Activated CD8-positive, alpha-beta memory T cell treated with anti-CD3 and anti-CD28 coated beads, Interleukin-2, amount 10 ng/mL, durations not matched to agents 7 days and 5 days (primary cell): Measurements from ENCODE around the gene SLC25A45. TPM values are rescaled to one million over a fixed set of nuclear protein-coding genes. Genes with fewer than 3 reads are reported as not detected.

ENCODE experiments used
- ATAC-seq: fragments of 150-1000 bp; cut with Tn5 transposase; one replicate; pipeline ENCODE4 v1.10.0; 2021; ENCODE audit warnings: moderate library complexity
- CTCF ChIA-PET: fragments of 350-600 bp; sonication (Branson Sonifier 250); formaldehyde crosslinking; loops from one replicate; lab custom pipeline; 2021; ENCODE audit warnings: antibody characterized with exemption; lab: Charles Lee
- DNase-seq: peaks from one replicate; pipeline ENCODE4 v3.0.0-alpha.2; 2020
- H3K27ac Mint-ChIP-seq: one replicate; pipeline ENCODE4 v1.8.0; 2021; ENCODE audit warnings: mild to moderate bottlenecking, mixed read lengths
- H3K27me3 Mint-ChIP-seq: one replicate; pipeline ENCODE4 v1.8.0; 2021; ENCODE audit warnings: mixed read lengths
- H3K36me3 Mint-ChIP-seq: one replicate; pipeline ENCODE4 v1.8.0; 2021; ENCODE audit warnings: mild to moderate bottlenecking, mixed read lengths
- H3K4me1 Mint-ChIP-seq: one replicate; pipeline ENCODE4 v1.8.0; 2021; ENCODE audit warnings: mixed read lengths
- H3K4me3 Mint-ChIP-seq: one replicate; pipeline ENCODE4 v1.8.0; 2021; ENCODE audit warnings: mild to moderate bottlenecking, moderate library complexity, mixed read lengths
- H3K9me3 Mint-ChIP-seq: one replicate; pipeline ENCODE4 v1.8.0; 2022; ENCODE audit warnings: low read depth, mixed read lengths
- total RNA-seq, 2 experiments: library from RNA; stranded (reverse); gene quantifications; one replicate each; pipeline ENCODE4 v1.2.3, GENCODE V29; 2021

Gene SLC25A45
- total RNA-seq, 2 experiments from 2014 or later = 19.4 to 25.1 TPM

- CTCF ChIA-PET = interaction anchor here (1.0 to 3.5 kb wide), 4 partner anchors 32 to 156 kb away, joined by 3 to 22 read pairs (median 4); no protein-coding TSS in a partner anchor
- H3K27ac Mint-ChIP-seq = peak overlapping the region; percentile 93
- no peak for ATAC-seq
- H3K4me1 Mint-ChIP-seq = peaks cover 69% of the 10 kb centered on the region
- no peaks in the 10 kb centered on the region for H3K9me3 Mint-ChIP-seq
- peaks cover 7% of the 10 kb centered on the region for H3K36me3 Mint-ChIP-seq
- H3K27me3 Mint-ChIP-seq = no peaks in the 10 kb centered on the region
- DNase-seq = no peak
- H3K4me3 Mint-ChIP-seq = peak overlapping the region; percentile 27
Observed at GRCh38 chr11:65384301-65384889, 1.9 kb upstream of the SLC25A45 start.

- H3K4me1 Mint-ChIP-seq = peaks cover 62% of the 10 kb centered on the region
- no peak for ATAC-seq
- peaks cover 5% of the 10 kb centered on the region for H3K36me3 Mint-ChIP-seq
- CTCF ChIA-PET = interaction anchor here (1.0 to 3.5 kb wide), 2 partner anchors 126 to 157 kb away, joined by 3 to 22 read pairs; no protein-coding TSS in a partner anchor
- H3K4me3 Mint-ChIP-seq = peak overlapping the region; percentile 11
- H3K9me3 Mint-ChIP-seq = no peaks in the 10 kb centered on the region
- no peak for DNase-seq
- no peaks in the 10 kb centered on the region for H3K27me3 Mint-ChIP-seq
- H3K27ac Mint-ChIP-seq = peak overlapping the region; percentile 93
Observed at GRCh38 chr11:65383778-65384177, 1.3 kb upstream of the SLC25A45 start.

DNA sequence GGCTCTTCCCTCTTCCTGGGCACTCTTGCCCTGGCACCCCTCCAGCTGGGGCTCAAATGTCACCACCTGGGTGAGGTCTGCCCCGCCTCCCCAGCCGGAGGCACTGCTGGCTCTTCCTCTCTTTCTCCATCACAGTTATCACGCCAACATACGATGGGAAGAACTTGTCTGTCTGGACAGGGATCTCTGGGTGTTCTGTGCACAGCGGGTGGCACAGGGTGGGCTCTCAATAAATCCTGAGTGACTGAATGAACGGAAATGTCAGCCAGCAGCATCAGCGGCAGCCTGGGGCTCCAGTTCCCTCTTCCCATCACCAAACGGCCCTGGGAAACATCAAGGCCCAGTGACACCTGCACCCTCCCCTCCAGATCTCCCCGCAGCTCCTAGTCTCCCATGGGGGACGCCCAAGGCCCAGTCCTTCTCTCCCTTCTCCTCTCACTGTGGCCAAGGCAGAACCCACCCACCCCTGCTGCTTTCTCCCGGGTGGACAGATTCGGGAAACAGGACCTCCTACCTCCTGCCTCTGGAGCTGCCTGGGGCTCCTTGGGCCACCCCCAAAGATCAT lies 440 bp upstream of the SLC25A45 start:
- CTCF ChIA-PET = interaction anchor here (0.7 to 3.5 kb wide), 7 partner anchors 15 to 127 kb away, joined by 3 to 22 read pairs (median 5); no protein-coding TSS in a partner anchor
- peaks cover 54% of the 10 kb centered on the region for H3K4me1 Mint-ChIP-seq

DNA sequence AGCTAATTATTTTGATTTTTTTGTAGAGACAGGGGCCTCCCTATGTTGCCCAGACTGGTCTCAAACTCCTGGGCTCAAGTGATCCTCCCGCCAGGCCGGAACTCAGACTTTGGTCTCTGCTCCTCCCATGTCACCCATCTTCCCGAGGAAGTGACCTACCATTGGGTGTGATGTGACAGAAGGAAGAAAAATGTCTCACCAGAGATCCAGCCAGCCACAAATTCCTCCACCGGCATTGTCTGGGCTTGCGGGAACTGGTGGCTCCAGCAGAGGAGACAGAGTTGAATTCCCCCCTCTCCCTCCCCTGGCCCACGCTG lies 772 bp downstream of the SLC25A45 start:
- H3K27me3 Mint-ChIP-seq = no peaks in the 10 kb centered on the region

More for the DNA sequence above, 440 bp upstream of the SLC25A45 start:
- DNase-seq (no peak), ATAC-seq (no peak)
- no peaks in the 10 kb centered on the region for H3K27me3 Mint-ChIP-seq
- H3K36me3 Mint-ChIP-seq = no peaks in the 10 kb centered on the region
- peak overlapping the region; percentile 80 for H3K4me3 Mint-ChIP-seq
- H3K27ac Mint-ChIP-seq = peak overlapping the region; percentile 98
- no peaks in the 10 kb centered on the region for H3K9me3 Mint-ChIP-seq

DNA sequence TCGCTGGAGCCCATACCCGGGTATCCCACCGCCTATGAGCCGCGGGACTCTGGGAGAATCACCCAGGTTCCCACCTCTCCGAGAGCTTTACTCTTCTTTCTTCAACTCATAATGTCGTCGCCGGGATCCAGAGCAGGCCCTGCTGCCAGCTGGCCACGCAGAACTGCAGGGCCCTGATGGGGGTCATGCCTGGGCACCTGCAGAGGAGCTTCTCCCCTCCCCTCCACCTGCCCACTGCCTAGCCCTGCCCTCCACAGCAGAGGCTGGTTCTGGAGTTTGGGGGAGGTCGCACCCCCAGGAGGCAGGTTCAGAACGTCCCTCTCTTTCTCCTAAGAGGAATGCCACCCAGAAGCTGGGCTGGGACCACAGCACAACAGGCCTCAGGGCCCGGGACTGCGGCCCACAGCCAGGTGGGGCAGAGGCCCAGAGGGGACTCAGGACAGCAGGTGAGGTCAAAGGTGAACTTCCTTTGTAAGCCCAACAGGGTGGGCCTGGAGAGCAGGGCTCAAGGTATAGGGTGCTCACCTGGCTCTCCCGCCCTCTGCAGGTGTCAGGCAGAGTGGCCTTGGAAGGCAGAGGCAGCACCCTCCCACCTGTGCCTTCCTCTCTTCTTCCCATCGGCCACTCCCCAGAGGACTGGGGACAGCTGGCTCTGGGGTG lies 1.9 kb downstream of the SLC25A45 start:
- ATAC-seq = no peak
- no peaks in the 10 kb centered on the region for H3K27me3 Mint-ChIP-seq
- peaks cover 41% of the 10 kb centered on the region for H3K4me1 Mint-ChIP-seq
- peak overlapping the region; percentile 98 for H3K27ac Mint-ChIP-seq
- no peaks in the 10 kb centered on the region for H3K36me3 Mint-ChIP-seq
- H3K4me3 Mint-ChIP-seq = peak overlapping the region; percentile 24
- no peak for DNase-seq
- CTCF ChIA-PET = interaction anchor here (0.6 to 3.2 kb wide), 9 partner anchors 7 to 130 kb away, joined by 3 to 14 read pairs (median 10); partner anchors contain the start of gene MALAT1
- H3K9me3 Mint-ChIP-seq = no peaks in the 10 kb centered on the region

More for the DNA sequence above, 772 bp downstream of the SLC25A45 start:
- H3K27ac Mint-ChIP-seq = peak overlapping the region; percentile 98
- no peaks in the 10 kb centered on the region for H3K36me3 Mint-ChIP-seq
- peaks cover 48% of the 10 kb centered on the region for H3K4me1 Mint-ChIP-seq
- DNase-seq (no peak), ATAC-seq (peak; percentile 2)
- peak overlapping the region; percentile 80 for H3K4me3 Mint-ChIP-seq
- H3K9me3 Mint-ChIP-seq = no peaks in the 10 kb centered on the region
- CTCF ChIA-PET = interaction anchor here (0.6 to 3.5 kb wide), 13 partner anchors 13 to 165 kb away, joined by 3 to 22 read pairs (median 4); partner anchors contain the start of gene MALAT1

- H3K9me3 Mint-ChIP-seq = no peaks in the 10 kb centered on the region
- H3K4me3 Mint-ChIP-seq = peak overlapping the region; percentile 24
- no peak for DNase-seq
- CTCF ChIA-PET = interaction anchor here (0.6 to 3.2 kb wide), 5 partner anchors 8 to 131 kb away, joined by 3 to 11 read pairs (median 6); no protein-coding TSS in a partner anchor
- no peaks in the 10 kb centered on the region for H3K36me3 Mint-ChIP-seq
- H3K27me3 Mint-ChIP-seq = no peaks in the 10 kb centered on the region
- peaks cover 34% of the 10 kb centered on the region for H3K4me1 Mint-ChIP-seq
- H3K27ac Mint-ChIP-seq = no peak overlapping the region
- ATAC-seq = no peak
Observed at GRCh38 chr11:65379698-65380459, 2.6 kb downstream of the SLC25A45 start.

DNA sequence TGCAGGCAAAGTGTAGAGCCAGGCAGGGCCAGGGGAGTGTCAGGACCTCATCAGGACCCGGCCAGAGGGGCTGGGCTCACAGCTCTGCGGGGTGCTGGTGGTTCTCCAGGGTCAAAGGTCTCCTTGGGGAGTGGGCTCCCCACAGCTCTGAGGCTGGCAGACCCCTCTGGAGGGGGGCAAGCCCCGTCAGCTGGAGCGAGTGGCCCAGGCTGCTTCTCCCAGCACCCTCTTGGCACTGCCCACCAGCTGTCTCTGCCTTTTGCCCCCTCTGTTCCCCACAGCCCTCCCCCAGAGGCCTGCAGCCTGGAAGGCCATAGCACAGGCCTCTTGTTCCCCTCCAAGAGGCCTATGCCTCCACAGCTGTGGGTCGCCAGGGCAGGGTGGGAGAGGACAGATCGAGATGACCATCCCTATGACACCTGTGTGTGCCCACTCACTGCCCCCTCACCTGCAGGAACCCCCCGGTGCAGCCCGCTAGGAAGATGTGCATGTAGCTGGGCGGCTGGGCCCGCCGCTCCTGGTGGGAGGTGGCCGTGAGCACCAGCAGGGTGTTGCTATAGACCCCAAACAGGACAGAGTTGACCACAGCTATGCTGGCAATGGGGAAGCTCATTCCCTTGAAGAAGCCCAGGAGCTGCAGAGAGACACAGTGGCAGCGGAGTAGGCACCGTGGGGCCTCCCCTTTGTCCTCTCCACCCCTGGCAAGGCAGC lies 3.4 kb downstream of the SLC25A45 start:
- no peaks in the 10 kb centered on the region for H3K9me3 Mint-ChIP-seq
- no peaks in the 10 kb centered on the region for H3K27me3 Mint-ChIP-seq
- no peaks in the 10 kb centered on the region for H3K36me3 Mint-ChIP-seq
- CTCF ChIA-PET = interaction anchor here (0.7 to 3.2 kb wide), 9 partner anchors 9 to 162 kb away, joined by 3 to 11 read pairs (median 3); no protein-coding TSS in a partner anchor
- no peak overlapping the region for H3K27ac Mint-ChIP-seq
- DNase-seq = no peak
- ATAC-seq = no peak
- no peak overlapping the region for H3K4me3 Mint-ChIP-seq
- peaks cover 26% of the 10 kb centered on the region for H3K4me1 Mint-ChIP-seq

DNA sequence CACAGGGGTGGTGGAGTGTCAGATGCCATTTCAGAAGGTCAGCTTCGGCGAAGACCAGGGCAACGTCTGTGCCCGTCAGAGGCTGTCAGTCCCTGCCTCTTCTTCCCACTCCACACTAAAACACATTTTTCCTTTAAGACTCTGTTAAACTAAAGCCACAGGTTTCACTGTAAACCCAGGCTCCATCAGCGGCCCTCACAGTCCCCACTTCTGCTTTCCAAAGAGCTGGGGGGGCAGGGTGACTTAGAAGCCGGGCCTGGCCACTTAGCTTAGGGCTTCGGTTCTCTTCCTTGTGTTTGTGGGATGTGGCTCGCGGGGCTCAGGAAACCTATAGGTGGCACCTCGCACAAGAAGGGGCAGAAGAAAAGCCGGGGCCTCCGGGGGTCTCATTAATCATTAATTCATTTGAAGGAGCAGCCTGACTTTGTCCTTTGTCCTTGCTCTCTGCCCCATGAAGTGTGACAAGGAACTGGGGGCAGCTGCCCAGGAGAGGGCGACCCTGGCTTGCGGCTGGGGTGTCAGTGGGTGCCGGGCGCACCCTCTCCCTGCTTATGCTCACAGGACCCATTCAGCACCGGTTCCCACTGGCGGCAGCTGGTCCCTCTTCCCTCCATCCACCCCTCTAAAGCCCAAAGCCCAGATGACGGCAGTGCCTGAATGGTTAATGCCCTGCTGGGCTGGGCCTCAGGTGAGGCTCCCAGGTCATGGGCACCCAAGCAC lies 4.1 kb downstream of the SLC25A45 start:
- DNase-seq = no peak
- no peak overlapping the region for H3K4me3 Mint-ChIP-seq
- H3K27me3 Mint-ChIP-seq = no peaks in the 10 kb centered on the region
- H3K27ac Mint-ChIP-seq = no peak overlapping the region
- no peaks in the 10 kb centered on the region for H3K36me3 Mint-ChIP-seq
- no peaks in the 10 kb centered on the region for H3K9me3 Mint-ChIP-seq
- CTCF ChIA-PET = interaction anchor here (0.7 to 3.2 kb wide), 9 partner anchors 10 to 162 kb away, joined by 3 to 11 read pairs (median 3); no protein-coding TSS in a partner anchor
- ATAC-seq = no peak
- peaks cover 21% of the 10 kb centered on the region for H3K4me1 Mint-ChIP-seq

DNA sequence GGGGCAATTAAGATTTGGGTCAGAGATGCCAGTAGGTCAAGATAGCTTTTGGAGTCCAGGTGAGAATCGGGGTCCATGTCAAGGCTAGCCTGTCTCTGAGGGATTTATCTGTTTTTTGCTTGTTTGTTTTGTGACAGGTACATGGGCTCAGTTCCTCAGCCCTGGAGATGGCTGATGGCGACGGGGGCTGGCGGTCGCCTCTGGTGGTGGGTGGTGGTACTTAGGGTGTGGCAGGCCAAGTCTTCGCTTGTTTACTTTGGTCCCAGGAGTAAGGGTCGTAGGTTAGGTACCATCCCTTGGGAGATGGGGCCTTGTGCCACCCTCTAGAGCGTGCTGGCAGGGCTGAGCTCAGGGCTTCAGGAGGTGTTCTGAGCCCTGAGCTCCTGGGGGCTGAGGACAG lies 4.7 kb downstream of the SLC25A45 start:
- Mint-ChIP-seq H3K4me3 (no peak overlapping the region), H3K4me1 (peaks cover 15% of the 10 kb centered on the region), H3K27ac (no peak overlapping the region), H3K27me3 (no peaks in the 10 kb centered on the region), H3K9me3 (no peaks in the 10 kb centered on the region), H3K36me3 (no peaks in the 10 kb centered on the region)
- DNase-seq = no peak
- no peak for ATAC-seq
- CTCF ChIA-PET = interaction anchor here (1.4 to 3.2 kb wide), 4 partner anchors 10 to 133 kb away, joined by 3 to 11 read pairs (median 8); no protein-coding TSS in a partner anchor

DNA sequence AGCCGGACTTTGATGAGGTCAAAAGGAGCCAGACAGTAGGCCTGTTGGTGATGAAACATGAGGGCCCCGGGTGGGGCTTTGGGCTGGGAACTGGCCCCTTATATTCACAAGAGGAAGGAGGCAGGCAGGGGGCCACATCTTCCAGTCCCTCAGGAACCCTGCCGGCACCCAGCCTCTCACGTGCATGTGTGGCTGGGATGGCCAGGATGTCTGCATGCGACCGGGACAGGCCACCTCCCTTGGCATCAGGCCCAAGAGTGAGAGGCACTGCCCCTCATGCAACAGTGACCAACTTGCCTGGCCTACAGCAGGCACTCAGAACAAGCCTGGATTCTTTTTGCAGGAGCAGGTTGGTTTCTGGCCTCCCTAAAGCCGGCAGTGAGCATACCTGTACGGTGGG lies 5.4 kb downstream of the SLC25A45 start:
- Mint-ChIP-seq H3K27me3 (no peaks in the 10 kb centered on the region), H3K36me3 (no peaks in the 10 kb centered on the region), H3K4me1 (peaks cover 10% of the 10 kb centered on the region), H3K4me3 (no peak overlapping the region), H3K9me3 (no peaks in the 10 kb centered on the region), H3K27ac (no peak overlapping the region)
- ATAC-seq = no peak
- CTCF ChIA-PET = no interaction called here
- no peak for DNase-seq

DNA sequence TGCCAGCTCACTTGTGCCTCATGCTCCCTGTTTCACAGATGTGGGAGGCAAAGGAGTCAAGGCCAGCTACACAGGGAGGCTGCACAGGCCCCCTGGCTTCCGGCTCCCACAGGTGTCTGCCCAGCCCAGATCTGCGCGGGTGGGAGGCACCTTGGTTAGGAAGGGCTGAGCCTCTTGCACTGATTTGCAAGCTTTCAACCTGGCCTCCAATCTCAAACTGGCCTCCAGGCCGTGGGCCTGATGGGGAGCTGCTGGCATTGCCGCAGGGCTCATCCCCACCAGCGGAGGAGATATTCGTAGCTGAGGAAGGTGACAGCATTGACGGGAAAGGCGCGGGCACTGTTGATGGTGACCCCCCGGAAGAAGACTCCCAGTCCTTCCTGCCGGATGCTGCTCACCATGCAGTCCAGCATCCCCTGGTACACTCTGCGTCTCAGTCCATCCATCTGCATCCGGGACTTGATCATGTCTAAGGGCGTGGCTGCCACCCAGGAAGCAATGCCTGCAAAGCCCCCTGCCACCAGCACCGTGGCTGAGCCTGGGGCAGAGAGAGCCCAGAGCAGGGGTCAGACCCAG lies 6.2 kb downstream of the SLC25A45 start:
- no peak for ATAC-seq
- H3K27me3 Mint-ChIP-seq = no peaks in the 10 kb centered on the region
- CTCF ChIA-PET = interaction anchor here (0.7 to 1.1 kb wide), 3 partner anchors 11 to 212 kb away, joined by 3 read pairs; no protein-coding TSS in a partner anchor
- H3K9me3 Mint-ChIP-seq = no peaks in the 10 kb centered on the region
- H3K36me3 Mint-ChIP-seq = no peaks in the 10 kb centered on the region
- H3K27ac Mint-ChIP-seq = no peak overlapping the region
- peaks cover 3% of the 10 kb centered on the region for H3K4me1 Mint-ChIP-seq
- no peak for DNase-seq
- H3K4me3 Mint-ChIP-seq = no peak overlapping the region
